Ureter (tissue), 1 donor: Measurements from ENCODE around the gene MED27. TPM values are rescaled to one million over a fixed set of nuclear protein-coding genes. Genes with fewer than 3 reads are reported as not detected.
"Not testable (repeated sequence)": the region's sequence is repeated elsewhere in the genome, so short reads cannot be mapped to it uniquely, and the experiment has no call there.

Source experiments
- DNase-seq: peaks from one replicate; pipeline ENCODE4 v3.0.0-alpha.2; 2020; ENCODE audit warnings: low spot score
- total RNA-seq: library from RNA; stranded (reverse); gene quantifications from one replicate; pipeline ENCODE4 v1.2.4, GENCODE V29; 2023
- donor health status: DM: yes; HTN: yes; CAD: no.

MED27 gene
- total RNA-seq, 1 donor from 2014 or later, result 25.9 TPM

DNA sequence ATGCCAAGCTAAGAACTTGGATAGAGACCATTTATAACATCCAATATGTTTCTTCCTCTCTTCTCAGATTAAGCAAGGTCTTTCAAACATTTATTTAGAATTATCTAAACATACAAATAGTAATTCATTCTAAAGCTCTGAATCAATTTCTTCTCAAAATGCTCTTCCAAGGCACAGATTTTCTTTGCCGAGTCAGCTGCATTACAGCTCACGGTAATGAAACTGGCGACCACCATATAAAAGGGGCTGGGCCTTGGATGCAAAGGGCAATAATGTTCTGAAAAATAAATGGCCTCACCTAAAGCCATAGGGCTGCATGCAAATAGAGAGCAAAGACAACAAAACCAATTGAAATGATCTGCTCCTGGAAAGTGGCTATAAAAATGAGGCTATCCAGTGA is 63.8 kb downstream of the MED27 start:
- DNase-seq, result no peak

DNA sequence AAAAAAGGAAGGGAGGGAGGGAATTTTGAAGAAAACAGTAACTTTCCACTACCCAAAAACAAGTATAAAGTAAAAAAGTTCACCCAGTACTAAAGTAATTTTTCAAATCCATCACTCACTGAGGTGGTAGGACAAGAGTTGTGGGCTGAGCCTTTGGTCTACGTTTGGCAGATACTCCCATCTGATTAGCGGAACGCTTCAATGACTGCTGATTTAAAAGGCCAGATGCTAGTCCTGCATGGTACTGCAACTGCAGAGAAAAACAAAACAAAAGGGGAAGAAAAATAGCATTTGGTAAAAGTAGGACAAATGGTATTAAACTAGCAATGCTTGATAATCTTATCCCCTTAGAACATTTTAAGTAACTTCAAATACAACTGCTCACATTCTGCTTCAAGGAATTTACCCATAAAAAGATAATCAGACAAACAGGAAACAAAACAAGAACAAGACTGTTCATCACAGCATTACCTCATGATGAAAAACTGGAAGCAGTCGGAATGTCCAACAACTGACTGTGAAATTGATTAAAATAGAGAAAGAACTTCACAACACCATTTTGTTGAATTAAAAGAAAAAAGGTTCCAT is 65.4 kb downstream of the MED27 start:
- no peak for DNase-seq

DNA sequence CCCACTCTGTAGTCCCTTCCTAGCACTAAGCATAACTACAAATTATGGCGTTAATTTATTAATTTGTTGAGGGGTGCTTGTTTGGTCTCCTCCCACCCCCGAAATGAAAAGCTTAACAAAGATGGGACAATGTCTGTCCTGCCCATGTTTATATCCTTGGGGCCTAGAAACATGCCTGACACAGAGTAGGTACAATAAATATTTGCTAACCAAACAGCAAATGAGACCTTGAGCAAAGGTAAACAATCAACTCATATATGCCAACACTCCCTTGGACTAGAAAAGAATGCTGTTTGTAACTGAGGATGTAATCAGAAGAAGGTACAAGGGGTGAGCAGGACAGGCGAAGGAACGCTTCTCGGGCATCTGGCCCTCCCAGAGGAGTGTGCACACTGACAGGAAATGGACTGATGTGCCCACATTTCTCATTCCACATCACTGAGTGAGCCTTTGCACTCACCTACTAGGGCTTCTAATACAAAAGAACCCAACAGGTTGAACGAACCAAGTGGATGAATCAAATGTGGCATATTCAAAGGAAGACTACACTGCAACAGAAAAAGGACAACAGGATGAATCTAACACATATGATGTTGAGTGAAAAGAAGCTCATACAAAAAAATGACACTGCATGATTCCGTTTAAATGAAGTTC is 66.8 kb downstream of the MED27 start:
- no peak for DNase-seq

DNA sequence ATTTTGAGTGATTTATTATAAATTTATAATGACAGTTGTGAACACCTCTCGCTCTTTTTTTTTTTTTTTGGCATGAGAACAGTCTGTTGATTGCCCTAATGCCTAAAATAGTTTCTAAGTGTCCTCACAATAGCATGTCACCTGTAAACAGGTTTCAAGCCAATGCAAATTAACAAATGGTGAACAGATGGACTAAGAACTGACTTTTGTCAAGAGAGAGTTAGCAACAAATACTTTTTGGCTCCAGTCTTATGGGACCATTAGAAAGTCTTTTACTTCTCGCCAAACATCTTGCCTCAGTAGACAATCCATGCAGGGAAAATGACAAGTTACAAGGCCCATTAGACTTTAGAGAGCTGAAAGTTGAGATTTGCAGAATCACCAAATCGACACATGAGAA is 67.8 kb downstream of the MED27 start:
- DNase-seq, result no peak

DNA sequence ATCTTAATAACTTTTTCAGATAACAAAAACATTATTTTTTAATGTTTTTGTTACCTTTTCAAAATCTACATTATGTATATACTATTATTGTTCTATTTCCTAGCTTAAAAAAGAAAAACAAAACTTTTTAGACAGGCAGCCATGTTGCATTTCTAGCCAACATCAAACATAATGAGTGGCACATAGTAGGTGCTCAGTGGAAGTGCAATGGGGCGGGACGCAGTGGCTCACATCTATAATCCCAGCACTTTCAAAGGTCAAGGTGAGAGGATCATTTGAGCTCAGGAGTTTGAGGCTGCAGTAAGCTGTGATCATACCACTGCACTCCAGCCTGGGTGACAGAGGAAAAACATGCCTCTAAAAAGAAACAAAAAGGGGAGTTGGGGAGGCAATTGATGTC is 68.4 kb downstream of the MED27 start:
- no peak for DNase-seq

DNA sequence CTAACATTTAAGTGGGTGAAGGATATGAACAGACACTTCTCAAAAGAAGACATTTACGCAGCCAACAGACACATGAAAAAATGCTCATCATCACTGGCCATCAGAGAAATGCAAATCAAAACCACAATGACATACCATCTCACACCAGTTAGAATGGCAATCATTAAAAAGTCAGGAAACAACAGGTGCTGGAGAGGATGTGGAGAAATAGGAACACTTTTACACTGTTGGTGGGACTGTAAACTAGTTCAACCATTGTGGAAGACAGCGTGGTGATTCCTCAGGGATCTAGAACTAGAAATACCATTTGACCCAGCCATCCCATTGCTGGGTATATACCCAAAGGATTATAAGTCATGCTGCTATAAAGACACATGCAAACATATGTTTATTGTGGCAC is 69.5 kb downstream of the MED27 start:
- DNase-seq, result not testable (repeated sequence)

DNA sequence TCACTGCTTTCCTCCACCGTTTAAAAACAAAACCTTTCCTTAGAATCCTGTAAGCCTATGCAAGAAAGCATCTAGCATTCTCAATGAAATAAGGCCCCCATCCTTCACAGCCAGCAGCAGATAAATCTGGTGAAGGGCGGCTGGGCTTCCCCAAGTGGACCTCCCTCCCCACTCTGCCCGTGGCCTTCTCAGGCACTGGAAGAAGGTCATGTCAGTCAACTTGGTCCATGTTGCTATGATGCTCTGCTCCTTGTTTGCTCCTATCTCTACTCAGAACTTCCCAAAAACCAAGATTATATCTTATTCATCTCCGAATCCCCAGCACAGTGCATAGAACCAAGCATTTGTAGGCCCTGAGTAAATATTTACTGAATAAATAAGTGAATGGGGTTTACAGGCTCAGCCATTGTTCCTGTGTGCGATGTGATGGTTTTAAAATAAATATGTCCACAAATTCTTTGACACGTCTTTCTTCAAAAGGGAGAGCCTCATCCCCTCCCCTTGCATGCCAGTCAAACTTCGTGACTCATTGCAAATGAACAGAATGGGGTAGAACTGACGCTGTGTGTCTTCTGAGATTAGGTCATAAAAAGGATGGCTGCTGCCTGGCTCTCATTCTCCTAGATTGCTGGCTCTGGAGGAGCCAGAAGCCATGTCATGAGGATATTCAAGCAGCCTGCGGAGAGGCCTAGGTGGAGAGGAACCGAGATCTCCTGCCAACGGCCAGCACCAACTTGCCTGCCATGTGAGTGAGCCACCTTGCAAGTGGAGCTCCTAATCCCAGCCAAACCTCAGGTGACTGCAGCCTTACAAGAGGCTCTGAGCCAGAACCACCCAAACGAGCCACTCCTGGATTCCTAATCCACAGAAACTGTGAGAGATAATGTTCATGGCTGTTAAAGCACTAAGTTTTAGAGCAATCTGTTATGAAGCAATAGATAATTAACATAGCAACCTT is 70.5 kb downstream of the MED27 start:
- DNase-seq, result no peak

DNA sequence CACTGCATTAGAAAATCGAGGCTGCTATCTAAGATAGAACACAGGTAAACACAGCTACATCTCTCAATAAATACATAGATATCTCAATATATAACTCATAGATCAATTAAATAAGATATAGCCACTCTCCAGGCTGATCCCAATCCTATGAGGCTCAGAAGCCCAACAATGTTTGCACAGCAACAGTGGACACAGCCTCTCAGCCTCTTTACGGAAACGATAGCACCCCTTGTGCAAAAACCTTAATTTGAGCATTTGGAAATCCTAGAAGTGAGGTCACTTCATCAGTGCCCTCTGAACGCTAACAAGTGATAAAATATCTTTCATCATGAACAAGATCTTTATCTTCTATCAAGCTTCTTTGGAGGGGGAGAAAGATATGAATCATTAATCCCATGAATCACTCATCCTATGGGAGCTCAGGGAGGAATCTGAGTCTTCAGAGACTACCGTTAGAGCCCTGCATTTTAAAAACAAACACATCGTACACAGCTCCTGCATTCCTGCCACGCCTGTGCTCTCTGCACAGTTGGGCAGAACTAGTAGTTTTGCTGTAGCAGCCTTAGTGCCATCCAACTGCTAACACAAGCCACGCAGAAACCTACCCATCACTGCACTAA is 71.4 kb downstream of the MED27 start:
- no peak for DNase-seq

DNA sequence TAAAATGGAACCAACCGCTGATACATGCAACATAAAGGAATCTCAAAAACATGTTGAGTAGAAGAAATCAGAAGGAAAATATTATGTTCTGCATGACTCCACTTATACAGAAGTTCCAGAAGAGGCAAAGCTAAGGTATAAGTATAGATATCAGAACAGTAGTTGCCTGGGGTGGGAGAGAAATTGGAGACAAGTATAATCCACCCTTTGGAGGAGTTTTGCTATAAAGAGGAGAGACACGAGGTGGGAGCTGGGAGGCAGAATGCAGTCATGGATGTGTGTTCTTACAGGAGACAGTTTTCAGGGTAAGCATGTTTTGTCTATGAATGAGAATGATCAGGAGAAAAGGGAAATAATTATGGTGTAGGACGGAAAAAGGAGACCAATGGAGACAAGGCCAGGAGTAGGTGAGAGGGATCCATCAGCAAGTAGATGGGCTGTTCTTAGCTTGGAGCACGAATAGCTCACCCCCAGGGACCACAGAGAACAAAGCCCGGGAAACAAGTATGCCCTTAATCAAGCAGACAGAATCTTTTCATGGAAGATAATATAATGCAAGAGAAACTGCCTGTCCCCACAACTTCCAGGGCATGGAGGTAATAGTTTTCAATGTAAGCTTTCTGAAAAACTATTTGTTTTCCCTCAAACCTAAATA is 72.2 kb downstream of the MED27 start:
- DNase-seq, result no peak

DNA sequence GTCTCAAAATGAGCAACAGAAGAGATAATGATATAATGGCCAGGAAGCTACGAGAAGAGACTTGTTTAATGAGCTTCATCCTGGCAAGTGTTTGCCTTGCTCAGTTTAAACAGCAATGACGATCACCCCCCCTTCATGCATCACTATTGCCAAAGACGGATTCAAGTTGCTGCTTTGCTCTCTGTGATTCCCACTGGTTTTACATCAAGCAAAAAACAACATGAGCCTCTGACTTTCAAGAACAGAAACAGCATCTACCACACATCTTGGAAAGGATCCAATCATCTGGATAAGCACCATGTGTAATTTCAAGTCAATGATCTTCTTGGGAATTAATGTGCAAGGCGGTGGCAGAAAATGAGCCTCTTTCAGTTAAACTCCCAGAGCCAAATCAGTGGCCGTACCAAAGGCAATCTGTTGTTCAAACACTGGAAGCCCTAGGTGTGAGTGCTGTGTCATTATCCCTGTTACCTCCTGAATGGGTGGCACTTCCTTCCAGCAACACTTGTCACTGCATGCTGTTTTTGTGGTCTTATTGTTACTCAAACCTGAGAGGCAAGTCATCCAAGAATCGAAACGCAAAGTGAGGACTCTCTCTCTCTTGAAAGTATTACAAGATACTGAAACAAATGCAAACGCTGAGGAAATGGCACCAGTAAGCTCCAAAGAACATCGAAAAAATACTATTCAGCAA is 72.8 kb downstream of the MED27 start:
- no peak for DNase-seq

DNA sequence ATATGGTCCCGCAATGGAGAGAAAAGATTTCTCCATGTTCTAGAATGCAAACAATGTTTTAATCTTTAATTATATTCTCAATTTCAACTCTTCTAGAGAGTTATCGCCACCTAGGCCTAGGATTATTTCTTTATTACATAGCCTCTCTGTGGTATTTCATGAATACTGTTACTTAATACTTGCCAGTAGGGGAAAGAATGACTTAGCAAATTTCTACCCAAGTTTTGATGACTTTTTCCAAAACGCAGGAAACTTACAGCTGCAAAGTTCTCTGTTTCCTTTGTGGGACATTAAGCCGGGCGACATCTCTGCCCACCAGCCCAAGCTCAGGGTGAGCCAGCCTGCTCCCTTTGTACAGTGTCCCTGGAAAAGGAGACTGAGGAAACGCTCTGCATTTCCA is 73.8 kb downstream of the MED27 start:
- DNase-seq, result no peak

DNA sequence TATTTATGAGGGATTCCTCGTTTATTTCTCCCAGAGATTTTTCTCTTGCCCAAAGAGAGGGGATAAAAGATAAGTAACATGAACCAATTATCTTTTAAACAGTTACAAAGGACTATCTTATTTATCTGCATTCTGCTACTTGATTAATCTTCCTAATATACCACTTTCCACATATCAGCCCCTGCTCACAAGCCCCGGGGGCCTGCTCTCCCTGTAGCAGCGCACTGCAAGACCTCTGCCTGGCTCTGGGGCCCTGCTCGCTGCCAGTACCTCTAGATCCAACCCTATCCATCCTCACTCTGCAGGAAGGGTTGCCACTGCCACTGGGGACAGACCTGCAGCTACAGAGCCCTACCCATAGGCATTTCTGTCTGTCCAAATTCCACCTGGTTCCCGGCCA is 75.3 kb downstream of the MED27 start:
- DNase-seq, result no peak

DNA sequence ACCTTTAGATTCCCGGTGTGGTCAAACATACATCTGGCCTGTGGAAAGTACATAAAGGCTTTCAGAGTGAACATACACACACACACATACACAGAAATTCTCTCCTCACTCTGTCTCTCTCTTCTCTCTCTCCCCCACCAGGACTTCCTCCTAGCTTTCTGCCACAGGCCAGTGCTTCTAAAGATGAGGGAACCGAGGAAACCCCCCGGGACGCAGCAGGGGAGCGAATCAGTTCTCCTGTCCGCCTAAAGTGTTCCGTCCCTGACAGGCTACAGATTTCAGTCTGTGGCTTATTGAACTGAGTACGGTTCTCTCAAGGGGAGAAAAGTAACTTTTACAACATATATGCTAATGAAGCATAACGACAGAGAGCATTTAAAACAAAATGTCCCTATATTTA is 75.8 kb downstream of the MED27 start:
- DNase-seq, result no peak

DNA sequence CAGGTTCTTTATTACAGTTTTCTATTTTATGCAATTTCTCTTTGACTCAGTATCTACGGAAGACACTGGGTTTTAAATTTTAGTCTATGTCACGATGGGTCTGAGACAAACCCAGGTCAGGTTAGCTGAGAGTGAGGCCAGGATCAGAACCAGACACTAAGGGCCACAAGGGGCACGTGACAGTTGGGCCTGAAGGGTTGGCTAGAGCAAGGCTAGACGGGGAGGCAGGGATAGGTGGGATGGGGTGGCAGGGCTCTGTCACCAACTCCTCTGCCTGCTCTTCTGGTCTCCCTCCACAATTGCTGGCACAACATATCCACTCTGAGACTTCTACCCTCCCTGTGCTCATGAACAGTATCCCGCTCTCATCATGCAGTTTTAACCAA is 76.4 kb downstream of the MED27 start:
- no peak for DNase-seq

DNA sequence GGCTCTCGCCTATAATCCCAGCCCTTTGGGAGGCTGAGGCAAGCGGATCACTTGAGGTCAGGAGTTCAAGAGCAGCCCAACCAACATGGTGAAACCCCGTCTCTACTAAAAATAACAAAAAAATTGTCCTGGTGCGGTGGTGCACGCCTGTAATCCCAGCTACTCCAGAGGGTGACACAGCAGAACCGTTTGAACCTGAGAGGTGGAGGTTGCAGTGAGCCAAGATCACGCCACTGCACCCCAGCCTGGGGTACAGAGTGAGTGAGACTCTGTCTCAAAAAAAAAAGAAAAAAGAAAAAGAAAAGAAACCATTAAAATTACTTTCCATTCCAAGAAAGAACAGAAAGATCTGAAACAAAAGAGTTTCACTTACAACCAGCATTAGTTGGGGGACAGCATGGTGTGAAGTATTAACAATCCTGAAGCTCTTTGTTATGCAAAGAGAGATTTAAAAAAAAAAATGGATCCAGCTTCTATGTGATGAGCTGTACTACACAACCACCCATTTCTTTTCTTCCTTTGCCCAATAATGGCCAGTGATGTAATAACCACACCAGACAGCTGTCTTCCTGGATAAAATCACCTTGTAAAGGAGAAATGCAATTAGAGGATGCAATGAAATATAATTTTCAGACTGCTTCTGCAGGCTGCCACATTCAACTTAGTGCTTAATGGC is 76.9 kb downstream of the MED27 start:
- DNase-seq, result no peak

DNA sequence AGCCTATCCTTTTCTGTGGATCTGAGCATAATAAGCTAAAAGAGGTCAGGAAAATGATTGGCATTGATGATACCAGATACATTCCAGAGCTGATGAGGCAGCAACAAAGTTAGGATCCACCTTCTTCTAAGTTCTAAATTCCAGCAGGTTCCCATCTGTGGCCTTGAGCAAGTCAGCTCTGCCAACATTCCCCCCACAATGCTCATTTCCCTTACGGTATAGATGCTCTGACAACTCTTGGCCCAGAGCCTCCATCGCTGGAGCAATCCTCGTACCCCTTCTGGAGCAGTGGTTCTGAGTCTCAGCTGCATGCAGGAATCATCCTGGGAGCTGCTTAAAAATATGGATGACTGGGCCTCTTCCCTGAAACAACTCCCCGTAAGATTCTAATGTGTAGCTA is 78.1 kb downstream of the MED27 start:
- no peak for DNase-seq

DNA sequence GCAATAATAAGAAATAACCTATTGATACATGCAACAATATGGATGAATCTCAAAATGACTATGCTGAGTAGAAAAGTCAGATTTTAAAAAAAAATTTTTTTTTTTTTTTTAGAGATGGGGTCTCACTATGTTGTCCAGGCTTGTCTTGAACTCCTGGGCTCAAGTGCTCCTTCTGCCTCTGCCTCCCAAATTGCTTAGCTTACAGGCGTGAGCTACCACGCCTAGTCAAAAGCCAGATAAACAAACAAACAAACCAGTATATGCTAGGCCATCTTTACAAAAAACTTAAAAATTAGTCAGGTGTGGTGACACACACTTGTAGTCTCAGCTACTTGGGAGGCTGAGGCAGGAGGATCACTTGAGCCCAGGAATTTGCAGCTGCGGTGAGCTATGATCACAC is 79.0 kb downstream of the MED27 start:
- no peak for DNase-seq

DNA sequence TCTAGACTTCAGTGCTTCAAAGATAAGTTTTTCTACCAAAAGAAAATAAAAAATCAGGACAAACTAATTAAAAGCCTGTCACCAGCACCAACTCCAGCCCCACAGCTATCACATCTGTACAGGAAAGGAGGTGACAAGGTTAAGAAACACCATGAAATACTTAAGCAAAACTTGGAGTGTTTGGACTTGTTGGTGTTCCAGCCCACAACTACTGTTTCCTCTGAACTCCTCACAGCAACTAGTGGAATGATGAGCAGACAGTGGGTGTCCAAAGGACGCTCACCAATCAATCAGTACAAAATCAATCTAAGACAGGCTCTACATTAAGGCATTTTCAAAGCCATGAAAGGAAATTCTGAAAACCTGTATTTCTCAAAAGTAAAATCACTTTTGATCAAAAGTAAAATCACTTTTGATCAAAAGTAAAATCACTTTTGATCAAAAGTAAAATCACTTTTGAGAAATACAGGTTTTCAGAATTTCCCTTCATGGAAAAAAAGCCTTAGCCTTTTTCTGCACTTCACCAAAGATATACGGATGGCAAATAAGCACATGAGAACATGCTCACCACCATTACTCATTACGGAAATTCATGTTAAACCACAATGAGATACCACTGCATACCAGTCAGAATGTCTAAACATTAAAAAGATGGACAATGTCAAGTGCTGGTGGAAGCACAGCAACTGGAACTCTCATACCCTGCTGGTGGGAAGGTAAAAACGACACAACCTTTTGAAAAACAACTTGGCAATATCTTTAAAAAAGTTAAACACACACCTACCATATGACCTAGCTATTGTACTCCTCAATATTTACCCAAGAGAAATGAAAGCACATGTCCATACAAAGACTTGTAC is 79.7 kb downstream of the MED27 start:
- DNase-seq, result no peak

DNA sequence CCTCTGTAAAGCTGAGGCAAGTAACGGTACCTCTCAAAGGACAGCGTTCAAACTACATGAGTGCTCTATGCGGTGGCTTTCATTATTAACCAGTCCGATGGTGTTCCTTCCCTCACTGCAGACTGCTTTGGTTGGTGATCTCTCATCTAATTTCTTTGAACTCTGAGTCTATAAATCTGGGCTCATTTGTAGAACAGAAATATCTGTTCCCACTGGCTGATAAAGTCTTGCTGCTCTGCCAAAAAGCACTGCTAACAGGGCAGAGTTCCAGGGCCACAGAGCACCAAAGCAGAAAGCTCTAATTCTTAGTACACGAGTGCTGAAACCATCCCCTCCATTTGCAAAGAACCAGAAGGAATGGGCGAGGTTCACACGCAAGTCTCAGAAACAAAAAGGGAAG is 81.9 kb downstream of the MED27 start:
- peak; percentile 49 for DNase-seq

DNA sequence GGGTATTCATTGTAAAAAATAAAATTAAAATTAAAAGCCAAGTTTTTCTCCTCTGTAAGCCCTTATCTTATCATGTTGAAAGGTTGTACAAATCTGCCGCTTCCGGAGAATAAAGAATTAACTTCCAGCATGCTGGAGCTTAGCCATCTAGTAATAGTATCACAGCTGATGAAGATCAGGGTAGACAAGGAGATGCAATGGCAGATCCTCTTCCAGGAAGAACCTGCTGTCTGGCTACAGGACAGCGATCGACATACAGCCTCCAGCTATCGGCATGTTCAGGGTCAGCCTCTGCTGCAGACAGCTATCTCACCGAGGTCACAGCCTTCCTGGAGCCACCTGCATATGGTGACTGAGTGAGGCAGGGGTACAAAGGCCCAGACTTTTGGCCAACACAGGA is 82.6 kb downstream of the MED27 start:
- no peak for DNase-seq
